Panc1 (cell line): Measurements from ENCODE around the gene TSSK3.

Experiments
- CTCF ChIP-seq: fragments of 450-650 bp; IDR thresholded peaks from 2 replicates; pipeline ENCODE4 v1.5.1; 2017; ENCODE audit warnings: mild to moderate bottlenecking
- POLR2AphosphoS5 ChIP-seq: IDR thresholded peaks from 2 replicates; pipeline ENCODE4 v1.6.1; 2012; ENCODE audit warnings: mild to moderate bottlenecking, low read depth, low read length, moderate library complexity
- REST ChIP-seq, 2 experiments: IDR thresholded peaks; 2 replicates each; pipeline ENCODE4 v1.6.1; 2011 to 2012; ENCODE audit warnings: low read depth in 2 of 2, control low read depth in 1 of 2, low read length in 1 of 2, mild to moderate bottlenecking in 1 of 2, moderate library complexity in 1 of 2; ENCODE audit not compliant: insufficient read depth in 1 of 2

GRCh38 chr1:32329931-32330466 is 32.3 kb upstream of the TSSK3 start:
- TF ChIP-seq CTCF (no peak), POLR2AphosphoS5 (no peak), REST (IDR thresholded peaks at IDR 0.05; ENCODE audit: insufficient read depth in 1 of 2, low read depth in 2 of 2, low read length in 1 of 2) (no peak)
